ENCODE results near the gene SLC6A11.

The SLC6A11 gene

GRCh38 chr3:10982782-10983181, 166.8 kb downstream of the SLC6A11 start:
- ATAC-seq = no peak
- TF ChIP-seq TCF4 (CRISPR knock-in tag; IDR thresholded peaks at IDR 0.05; ENCODE audit: borderline replicate concordance) (no peak), GLIS3 (CRISPR knock-in tag; IDR thresholded peaks at IDR 0.05) (no peak), BACH2 (CRISPR knock-in tag; IDR thresholded peaks at IDR 0.05; ENCODE audit: borderline replicate concordance) (no peak), ESRRG (CRISPR knock-in tag; IDR thresholded peaks at IDR 0.05) (no peak), CSDC2 (CRISPR knock-in tag; IDR thresholded peaks at IDR 0.05) (no peak), ZC3H10 (CRISPR knock-in tag; IDR thresholded peaks at IDR 0.05) (no peak), ISL1 (CRISPR knock-in tag; IDR thresholded peaks at IDR 0.05) (no peak), OSR1 (CRISPR knock-in tag; IDR thresholded peaks at IDR 0.05) (no peak), PATZ1 (CRISPR knock-in tag; IDR thresholded peaks at IDR 0.05; ENCODE audit: borderline replicate concordance) (no peak), TSHZ2 (CRISPR knock-in tag; IDR thresholded peaks at IDR 0.05) (no peak), ARNTL (CRISPR knock-in tag; IDR thresholded peaks at IDR 0.05; ENCODE audit: borderline replicate concordance, low read depth) (no peak), ZNF8 (CRISPR knock-in tag; IDR thresholded peaks at IDR 0.05) (no peak), POU6F1 (CRISPR knock-in tag; IDR thresholded peaks at IDR 0.05; ENCODE audit: borderline replicate concordance, low read depth) (no peak), CSRNP3 (CRISPR knock-in tag; IDR thresholded peaks at IDR 0.05) (no peak), ZFP30 (CRISPR knock-in tag; IDR thresholded peaks at IDR 0.05) (no peak), TOX (CRISPR knock-in tag; IDR thresholded peaks at IDR 0.05; ENCODE audit: borderline replicate concordance) (no peak), CREB5 (CRISPR knock-in tag; IDR thresholded peaks at IDR 0.05; ENCODE audit: low read depth) (no peak)

GRCh38 chr3:10983219-10983916, 167.3 kb downstream of the SLC6A11 start:
- ATAC-seq = peak; percentile 87
- TF ChIP-seq ISL1 (CRISPR knock-in tag; IDR thresholded peaks at IDR 0.05) = no peak
- TF ChIP-seq ESRRG (CRISPR knock-in tag; IDR thresholded peaks at IDR 0.05) = no peak
- no peak for TF ChIP-seq POU6F1 (CRISPR knock-in tag; IDR thresholded peaks at IDR 0.05; ENCODE audit: borderline replicate concordance, low read depth)
- TF ChIP-seq PPARA (CRISPR knock-in tag; IDR thresholded peaks at IDR 0.05; ENCODE audit: borderline replicate concordance) = no peak
- TF ChIP-seq CREB5 (CRISPR knock-in tag; IDR thresholded peaks at IDR 0.05; ENCODE audit: low read depth) = no peak
- no peak for TF ChIP-seq ZNF565 (CRISPR knock-in tag; conservative IDR thresholded peaks at IDR 0.05; ENCODE audit: low read depth)
- no peak for TF ChIP-seq ZNF70 (CRISPR knock-in tag; IDR thresholded peaks at IDR 0.05)
- TF ChIP-seq SNAI2 (CRISPR knock-in tag; IDR thresholded peaks at IDR 0.05) = no peak
- TF ChIP-seq ZNF8 (CRISPR knock-in tag; IDR thresholded peaks at IDR 0.05) = no peak
- TF ChIP-seq TOX (CRISPR knock-in tag; IDR thresholded peaks at IDR 0.05; ENCODE audit: borderline replicate concordance) = no peak
- TF ChIP-seq GLIS3 (CRISPR knock-in tag; IDR thresholded peaks at IDR 0.05) = no peak

Data from SK-N-SH treated with all-trans-retinoic acid at 6 μM for 48 hours (cell line).